HG03571 (cell line): ENCODE measurements around the gene RAB35.
"Not testable (repeated sequence)": the region's sequence is repeated elsewhere in the genome, so short reads cannot be mapped to it uniquely, and the experiment has no call there.

ENCODE experiments used
- ATAC-seq: cut with Tn5 transposase; IDR thresholded peaks from one replicate; pipeline ENCODE4 v1.9.1; 2021; ENCODE audit not compliant: unreplicated experiment

RAB35 gene

DNA sequence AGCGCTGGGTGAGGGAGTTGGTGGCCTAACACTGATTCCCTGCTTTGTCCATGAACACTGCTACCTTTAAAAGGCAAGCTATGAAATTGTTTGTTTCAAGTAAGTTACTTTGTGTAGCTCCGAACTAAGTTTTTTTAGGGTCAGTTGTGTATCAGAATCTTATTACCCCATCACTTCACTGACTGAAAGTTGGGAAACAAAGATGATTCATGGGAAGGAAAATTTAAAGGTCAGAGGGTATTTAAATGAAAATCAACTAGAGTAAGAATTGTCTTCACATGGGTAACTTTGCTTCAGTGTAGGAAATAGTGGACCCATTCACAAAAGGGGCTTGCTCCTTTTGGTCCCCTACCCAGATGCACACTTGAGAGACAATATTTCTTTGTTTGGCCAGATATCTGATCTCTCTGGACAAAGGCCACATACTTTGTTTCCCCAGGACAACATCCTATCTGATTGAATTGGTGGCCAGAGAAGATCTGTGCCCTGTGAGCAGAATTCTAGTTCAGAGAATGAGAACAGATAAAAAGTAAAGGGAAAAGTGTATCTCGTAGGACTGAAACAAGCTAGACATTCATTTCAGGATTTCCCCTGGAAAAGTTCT, 53.5 kb downstream of the RAB35 start:
- no peak for ATAC-seq

DNA sequence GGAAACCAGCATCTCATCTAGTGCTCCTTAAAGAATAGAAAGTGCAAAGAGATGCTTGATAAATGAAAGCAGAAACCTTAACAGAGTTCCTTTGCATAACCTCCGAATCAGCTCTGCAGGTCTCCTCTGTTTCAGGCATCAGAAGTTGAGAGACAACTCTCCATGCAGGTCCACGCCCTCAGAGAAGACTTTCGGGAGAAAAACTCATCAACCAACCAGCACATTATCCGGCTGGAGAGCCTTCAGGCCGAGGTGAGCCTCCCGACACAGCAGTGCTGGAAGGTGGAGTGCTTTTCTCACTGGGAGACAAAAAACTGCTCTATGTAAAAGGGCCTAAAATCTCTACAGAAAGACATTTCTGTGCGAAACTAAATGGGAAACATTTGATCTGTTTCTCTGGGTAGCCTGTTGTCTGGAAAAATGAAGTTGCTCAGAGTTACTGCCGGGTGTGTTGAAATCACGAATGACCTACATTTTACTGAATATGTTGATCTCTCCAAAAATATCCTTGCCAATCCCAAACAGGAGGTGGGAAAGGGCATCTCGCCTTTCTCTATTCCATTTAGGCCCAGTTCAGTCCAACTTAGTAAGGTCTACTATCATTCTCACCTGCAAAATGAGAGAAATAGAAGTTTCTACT, 54.9 kb downstream of the RAB35 start:
- no peak for ATAC-seq

DNA sequence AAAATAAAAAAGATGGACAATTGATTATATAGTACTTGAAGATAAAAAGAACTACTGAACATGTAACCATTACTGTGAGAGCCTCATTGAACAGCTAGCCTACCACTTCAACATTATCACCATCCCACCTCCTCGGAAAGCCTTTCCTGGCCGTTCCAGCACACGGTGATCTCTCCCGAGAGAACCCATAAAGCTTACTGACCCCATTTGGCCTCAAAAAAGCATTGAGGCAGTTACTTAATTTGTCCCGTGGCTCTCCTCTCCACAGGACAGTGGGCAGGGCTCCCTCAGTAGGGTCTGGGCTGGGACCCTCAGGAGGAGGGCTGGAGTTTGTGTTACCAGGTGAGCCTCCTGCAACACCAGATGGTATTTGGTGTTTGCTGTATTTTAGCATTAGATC, 55.8 kb downstream of the RAB35 start:
- no peak for ATAC-seq

DNA sequence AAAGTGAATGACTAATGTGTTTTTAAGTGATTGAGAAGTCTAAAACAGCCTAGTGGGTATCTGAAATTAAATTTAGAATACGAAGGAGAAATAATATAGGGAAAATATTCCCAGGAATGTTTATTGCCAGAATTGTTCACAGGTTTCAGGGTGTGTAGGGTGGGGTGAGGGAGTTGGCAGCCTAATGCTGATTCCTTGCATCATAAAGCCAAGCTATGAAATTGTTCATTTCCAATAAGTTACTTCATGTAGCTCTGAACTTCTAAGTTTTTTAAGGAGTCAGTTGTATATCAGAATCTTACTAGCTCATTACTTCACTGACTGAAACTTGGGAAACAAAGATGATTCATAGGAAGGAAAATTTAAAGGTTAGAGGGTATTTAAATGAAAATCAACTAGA, 56.4 kb downstream of the RAB35 start:
- ATAC-seq: no peak

- no peak for ATAC-seq
Measured at GRCh38 chr12:120056739-120057138, 59.8 kb downstream of the RAB35 start.

DNA sequence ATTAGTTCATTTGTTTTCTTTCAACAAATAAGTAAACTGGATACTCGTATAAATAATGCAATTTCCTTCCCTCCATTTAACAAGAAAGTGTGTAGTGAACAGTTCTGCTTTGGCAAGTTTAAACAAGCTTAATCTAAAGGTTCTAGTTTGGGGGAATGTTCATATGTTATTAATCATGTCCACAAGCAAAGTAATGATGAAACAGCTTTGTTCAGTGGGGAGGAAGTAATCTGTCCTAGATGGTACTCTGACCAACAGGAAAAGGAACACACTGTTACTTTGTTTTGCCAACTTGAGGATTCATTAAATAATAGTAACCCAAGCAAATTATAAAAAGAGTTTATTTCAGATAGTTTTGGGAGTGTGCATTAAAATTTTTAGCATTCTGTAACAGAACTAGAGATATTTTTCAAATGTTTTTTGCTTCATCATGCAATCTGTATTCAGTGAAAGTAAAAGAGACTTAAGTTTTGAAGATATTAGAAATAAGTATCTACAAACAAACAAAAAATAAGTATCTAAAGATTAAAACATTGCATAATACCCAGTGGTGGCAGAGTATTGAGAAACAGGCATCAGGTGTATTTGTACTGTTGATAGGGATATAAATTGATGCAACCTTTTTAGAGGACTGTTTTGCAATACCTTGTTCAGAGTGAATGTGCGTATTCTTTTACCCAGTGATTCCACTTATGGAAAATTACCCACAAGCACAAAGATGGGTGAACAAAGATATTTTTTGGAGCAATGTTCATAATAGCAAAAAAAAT, 61.1 kb downstream of the RAB35 start:
- ATAC-seq: no peak

- ATAC-seq: no peak
Measured at GRCh38 chr12:120054293-120054692, 62.3 kb downstream of the RAB35 start.

DNA sequence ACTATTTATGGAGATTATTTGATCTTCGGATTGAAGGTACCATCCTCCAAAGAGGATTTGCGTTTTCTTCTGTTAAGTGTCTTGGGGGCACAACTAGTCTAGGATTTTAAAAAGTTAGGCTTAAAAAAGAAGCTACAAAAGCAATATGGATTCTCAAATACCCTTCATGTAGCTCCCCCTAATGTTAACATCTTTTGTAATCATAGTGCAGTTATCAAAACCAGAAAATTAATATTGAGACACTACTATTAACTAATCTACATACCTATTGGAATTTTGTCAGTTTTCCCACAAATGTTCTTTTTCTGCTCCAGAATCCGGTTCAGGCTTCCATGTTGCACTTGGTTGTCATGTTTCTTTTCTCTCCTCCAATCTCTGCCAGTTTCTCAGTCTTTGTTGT, 65.0 kb downstream of the RAB35 start:
- no peak for ATAC-seq

DNA sequence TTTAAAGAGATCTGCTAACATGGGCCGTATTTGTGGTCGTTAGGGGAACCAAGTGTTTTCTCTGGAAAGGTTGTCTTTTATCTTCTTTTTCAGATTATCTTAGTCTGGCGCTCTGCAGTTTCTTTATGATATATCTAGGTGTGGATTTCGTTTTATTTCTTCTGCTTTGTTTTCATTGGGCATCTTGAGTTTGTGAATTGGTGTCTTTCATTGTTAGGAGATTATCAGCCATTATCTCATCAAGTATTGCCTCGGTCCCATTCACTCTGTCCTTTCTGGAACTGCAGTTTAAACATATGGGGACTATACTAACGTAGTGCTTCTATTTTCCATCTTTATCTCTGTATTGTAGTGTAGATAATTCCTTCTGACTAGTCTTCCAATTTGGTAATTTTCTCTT, 67.1 kb downstream of the RAB35 start:
- no peak for ATAC-seq

- ATAC-seq: no peak
Measured at GRCh38 chr12:120048263-120048662, 68.3 kb downstream of the RAB35 start.

DNA sequence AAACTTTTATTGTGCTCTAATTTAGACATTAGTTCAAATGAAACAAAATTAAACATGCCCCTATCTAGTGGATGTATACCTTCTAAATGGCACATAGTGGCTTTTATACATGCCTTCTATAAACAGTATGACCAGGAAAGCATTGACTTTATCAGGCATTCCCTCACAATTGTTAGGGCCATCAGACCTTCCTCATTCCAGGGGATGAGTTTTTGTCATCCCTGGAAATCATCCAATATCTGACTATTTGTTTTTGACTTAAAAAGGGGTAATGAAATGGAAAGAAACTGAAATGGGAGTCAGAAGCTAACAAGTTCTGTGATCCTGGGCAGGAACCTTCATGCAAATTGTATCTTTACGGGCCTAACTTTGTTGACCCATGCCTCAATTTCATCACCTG, 69.5 kb downstream of the RAB35 start:
- ATAC-seq: no peak

DNA sequence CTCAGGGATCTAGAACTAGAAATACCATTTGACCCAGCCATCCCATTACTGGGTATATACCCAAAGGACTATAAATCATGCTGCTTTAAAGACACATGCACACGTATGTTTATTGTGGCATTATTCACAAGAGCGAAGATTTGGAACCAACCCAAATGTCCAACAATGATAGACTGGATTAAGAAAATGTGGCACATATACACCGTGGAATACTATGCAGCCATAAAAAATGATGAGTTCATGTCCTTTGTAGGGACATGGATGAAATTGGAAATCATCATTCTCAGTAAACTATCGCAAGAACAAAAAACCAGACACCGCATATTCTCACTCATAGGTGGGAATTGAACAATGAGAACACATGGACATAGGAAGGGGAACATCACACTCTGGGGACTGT, 71.2 kb downstream of the RAB35 start:
- ATAC-seq: not testable (repeated sequence)
